Neural crest cell (in vitro differentiated cells): Measurements from ENCODE around the gene DTNBP1. TPM values are rescaled to one million over a fixed set of nuclear protein-coding genes. Genes with fewer than 3 reads are reported as not detected.

Source experiments
- DNase-seq: peaks from one replicate; pipeline ENCODE4 v3.0.0; 2021; ENCODE audit warnings: low read depth, mixed read lengths, low spot score
- H3K27ac Mint-ChIP-seq: one replicate; pipeline ENCODE4 v1.8.0; 2021; ENCODE audit warnings: mild to moderate bottlenecking, mixed read lengths; ENCODE audit not compliant: unreplicated experiment
- H3K27me3 Mint-ChIP-seq: 2 replicates; pipeline ENCODE4 v1.8.0; 2021; ENCODE audit warnings: low read depth, mild to moderate bottlenecking, mixed read lengths
- H3K36me3 Mint-ChIP-seq: 2 replicates; pipeline ENCODE4 v1.8.0; 2021; ENCODE audit warnings: low read depth, mild to moderate bottlenecking, mixed read lengths
- H3K4me1 Mint-ChIP-seq: 2 replicates; pipeline ENCODE4 v1.8.0; 2021; ENCODE audit warnings: mixed read lengths
- H3K4me3 Mint-ChIP-seq: one replicate; pipeline ENCODE4 v1.8.0; 2021; ENCODE audit warnings: mild to moderate bottlenecking, mixed read lengths
- H3K9me3 Mint-ChIP-seq: 2 replicates; pipeline ENCODE4 v1.8.0; 2021; ENCODE audit warnings: mixed read lengths
- CTCF ChIP-seq: fragments of 200-600 bp; sonication (generic); conservative IDR thresholded peaks from 2 replicates; pipeline ENCODE4 v1.5.0; 2021; ENCODE audit warnings: antibody characterized with exemption, mild to moderate bottlenecking
- total RNA-seq: library from RNA; stranded (reverse); gene quantifications from 2 replicates; pipeline ENCODE4 v1.2.1, GENCODE V29; 2021

DTNBP1 gene
- total RNA-seq, 1 donor from 2014 or later, result 13.5 TPM

GRCh38 chr6:15484821-15485220, 178.0 kb downstream of the DTNBP1 start:
- H3K4me3 Mint-ChIP-seq, result no peak overlapping the region
- no peak overlapping the region for H3K27ac Mint-ChIP-seq
- peaks cover 7% of the 10 kb centered on the region for H3K36me3 Mint-ChIP-seq
- no peaks in the 10 kb centered on the region for H3K9me3 Mint-ChIP-seq
- no peak for TF ChIP-seq CTCF
- peaks cover 23% of the 10 kb centered on the region for H3K4me1 Mint-ChIP-seq
- DNase-seq, result no peak
- H3K27me3 Mint-ChIP-seq, result no peaks in the 10 kb centered on the region

GRCh38 chr6:15484140-15484539, 178.7 kb downstream of the DTNBP1 start:
- DNase-seq, result no peak
- no peak overlapping the region for H3K4me3 Mint-ChIP-seq
- H3K36me3 Mint-ChIP-seq, result peaks cover 5% of the 10 kb centered on the region
- no peak overlapping the region for H3K27ac Mint-ChIP-seq
- TF ChIP-seq CTCF, result no peak
- H3K27me3 Mint-ChIP-seq, result no peaks in the 10 kb centered on the region
- H3K9me3 Mint-ChIP-seq, result no peaks in the 10 kb centered on the region
- peaks cover 23% of the 10 kb centered on the region for H3K4me1 Mint-ChIP-seq

GRCh38 chr6:15483060-15483459, 179.8 kb downstream of the DTNBP1 start:
- no peak overlapping the region for H3K27ac Mint-ChIP-seq
- H3K27me3 Mint-ChIP-seq, result no peaks in the 10 kb centered on the region
- no peaks in the 10 kb centered on the region for H3K9me3 Mint-ChIP-seq
- no peak overlapping the region for H3K4me3 Mint-ChIP-seq
- DNase-seq, result no peak
- peaks cover 2% of the 10 kb centered on the region for H3K36me3 Mint-ChIP-seq
- peaks cover 23% of the 10 kb centered on the region for H3K4me1 Mint-ChIP-seq
- no peak for TF ChIP-seq CTCF

GRCh38 chr6:15481390-15482291, 181.2 kb downstream of the DTNBP1 start:
- Mint-ChIP-seq H3K27ac (no peak overlapping the region), H3K9me3 (no peaks in the 10 kb centered on the region), H3K27me3 (no peaks in the 10 kb centered on the region), H3K4me3 (no peak overlapping the region), H3K4me1 (peaks cover 23% of the 10 kb centered on the region), H3K36me3 (no peaks in the 10 kb centered on the region)
- DNase-seq, result no peak
- TF ChIP-seq CTCF, result no peak

GRCh38 chr6:15480525-15480924, 182.3 kb downstream of the DTNBP1 start:
- no peaks in the 10 kb centered on the region for H3K36me3 Mint-ChIP-seq
- H3K4me3 Mint-ChIP-seq, result no peak overlapping the region
- no peak for DNase-seq
- no peak for TF ChIP-seq CTCF
- H3K27ac Mint-ChIP-seq, result no peak overlapping the region
- H3K9me3 Mint-ChIP-seq, result no peaks in the 10 kb centered on the region
- no peaks in the 10 kb centered on the region for H3K27me3 Mint-ChIP-seq
- peaks cover 23% of the 10 kb centered on the region for H3K4me1 Mint-ChIP-seq
